ENCODE data around the gene SENP1.

The SENP1 gene

GRCh38 chr12:48005750-48006021 lies 100.2 kb downstream of the SENP1 start:
- peak overlapping the region; percentile 60; the same call in 1 of the 2 replicates for H3K4me3 ChIP-seq (ENCODE audit: low read depth, low read length)
- H3K36me3 ChIP-seq (ENCODE audit: control insufficient read depth, insufficient read depth, low read length), result no peaks in the 10 kb centered on the region
- peaks cover 37% of the 10 kb centered on the region for H3K4me1 ChIP-seq (ENCODE audit: control insufficient read depth, insufficient read depth, low read length)
- no peaks in the 10 kb centered on the region for H3K9me3 ChIP-seq (ENCODE audit: control insufficient read depth, insufficient read depth, low read depth, low read length)
- H3K27me3 ChIP-seq (ENCODE audit: control insufficient read depth, insufficient read depth, low read length), result peaks cover 100% of the 10 kb centered on the region
- no peak overlapping the region for H3K9ac ChIP-seq (ENCODE audit: low read length)
- H3K27ac ChIP-seq (ENCODE audit: low read depth, low read length), result no peak overlapping the region

DNA sequence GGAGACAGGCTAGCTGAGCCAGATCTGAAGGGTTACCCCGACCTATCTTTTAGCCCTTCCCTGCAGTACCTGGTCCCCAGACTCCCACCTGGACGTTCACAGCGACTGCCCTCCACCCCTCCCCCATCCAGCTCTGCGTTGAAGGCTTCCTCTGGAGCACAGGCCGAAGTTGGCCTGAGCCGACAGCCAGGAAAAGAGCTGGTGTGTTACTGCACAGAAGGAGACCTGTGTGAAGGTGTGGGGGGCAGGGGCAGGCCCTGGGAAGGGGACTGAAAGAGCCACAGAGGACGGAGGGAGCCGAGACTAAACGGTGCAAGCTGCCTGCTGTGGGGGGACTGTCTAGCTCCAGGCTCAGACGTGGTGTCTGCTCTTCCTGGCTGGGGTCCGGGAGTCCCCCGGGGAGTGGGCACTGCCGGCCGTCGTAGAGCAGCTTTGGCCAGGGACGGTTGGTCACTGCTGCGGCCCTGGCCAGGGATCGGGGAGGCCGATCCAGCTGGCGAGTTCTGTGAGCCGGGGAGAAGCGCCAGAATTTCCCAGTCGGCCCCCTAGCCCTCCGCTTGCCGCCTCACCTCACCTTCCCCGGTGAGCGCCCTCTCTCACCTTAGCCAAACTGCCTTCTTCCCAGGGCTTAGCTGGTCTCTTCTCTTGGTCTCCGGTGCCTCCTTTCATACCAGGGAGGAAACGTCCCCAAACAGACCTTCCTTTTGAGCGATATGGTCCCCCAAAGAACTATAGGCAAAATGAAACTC lies 100.7 kb downstream of the SENP1 start:
- H3K27me3 ChIP-seq (ENCODE audit: control insufficient read depth, insufficient read depth, low read length), result peaks cover 100% of the 10 kb centered on the region
- peak overlapping the region; percentile 14 for H3K9ac ChIP-seq (ENCODE audit: low read length)

DNA sequence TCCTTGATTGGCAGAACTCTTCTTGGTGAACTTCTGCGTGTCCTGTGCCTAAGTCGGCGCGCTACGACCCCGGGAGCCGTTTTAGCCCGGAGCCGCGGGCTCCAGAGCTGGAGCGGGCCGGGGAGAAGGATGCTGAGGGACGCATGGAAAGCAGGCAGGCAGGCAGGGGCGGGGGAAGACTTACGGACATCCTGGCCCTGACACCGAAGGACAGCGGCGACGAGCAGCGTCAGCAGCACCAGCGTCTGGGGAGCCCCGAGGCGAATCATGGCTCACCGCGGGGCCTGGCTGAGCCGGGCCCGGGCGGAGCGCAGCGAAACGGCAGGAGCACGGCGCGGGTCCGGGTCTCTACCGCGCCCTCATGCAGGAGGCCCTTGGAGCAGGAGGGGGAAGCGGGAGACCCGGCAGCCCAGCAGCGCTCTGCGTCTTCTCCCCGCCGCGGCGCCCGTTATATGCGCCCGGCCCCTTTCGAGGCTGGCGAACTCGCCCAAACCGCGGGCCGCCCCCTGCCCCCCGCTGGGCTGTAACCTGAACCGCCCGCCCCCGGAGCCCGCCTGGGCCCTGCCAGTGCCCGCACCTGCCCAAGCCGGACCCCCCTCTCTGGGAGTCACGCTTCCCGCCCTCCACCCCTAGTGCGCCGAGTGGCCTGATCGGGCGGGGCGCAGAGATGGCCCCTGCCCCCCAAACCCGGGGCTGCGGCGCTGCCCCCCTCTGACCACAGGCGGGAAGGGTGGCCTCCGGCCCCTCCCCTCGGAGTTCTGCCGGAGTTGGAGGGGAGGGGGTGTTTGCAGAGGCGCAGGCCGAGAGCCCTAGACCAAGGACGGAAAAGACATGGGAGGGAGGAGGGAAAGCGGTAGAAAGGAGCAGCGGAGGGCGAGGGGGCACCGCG lies 101.6 kb downstream of the SENP1 start, which contains the start of gene COL2A1:
Gene COL2A1 (minus strand): TSS at position 424 of the 889 bp plus-strand sequence. CDS start 155 bp downstream, at position 269.
- Histone ChIP-seq H3K4me1 (ENCODE audit: control insufficient read depth, insufficient read depth, low read length) (peaks cover 39% of the 10 kb centered on the region), H3K27ac (ENCODE audit: low read depth, low read length) (no peak within 1 kb of the TSS), H3K9me3 (ENCODE audit: control insufficient read depth, insufficient read depth, low read depth, low read length) (no peaks in the 10 kb centered on the region), H3K4me3 (ENCODE audit: low read depth, low read length) (peak within 1 kb of the TSS; percentile 60), H3K9ac (ENCODE audit: low read length) (peak within 1 kb of the TSS; percentile 14), H3K36me3 (ENCODE audit: control insufficient read depth, insufficient read depth, low read length) (no peaks in the 10 kb centered on the region), H3K27me3 (ENCODE audit: control insufficient read depth, insufficient read depth, low read length) (peaks cover 100% of the 10 kb centered on the region)

More for the DNA sequence above, 100.7 kb downstream of the SENP1 start:
- peak overlapping the region; percentile 60 for H3K4me3 ChIP-seq (ENCODE audit: low read depth, low read length)
- no peak overlapping the region for H3K27ac ChIP-seq (ENCODE audit: low read depth, low read length)
- no peaks in the 10 kb centered on the region for H3K9me3 ChIP-seq (ENCODE audit: control insufficient read depth, insufficient read depth, low read depth, low read length)
- no peaks in the 10 kb centered on the region for H3K36me3 ChIP-seq (ENCODE audit: control insufficient read depth, insufficient read depth, low read length)
- H3K4me1 ChIP-seq (ENCODE audit: control insufficient read depth, insufficient read depth, low read length), result peaks cover 39% of the 10 kb centered on the region

- peak overlapping the region; percentile 60 for H3K4me3 ChIP-seq (ENCODE audit: low read depth, low read length)
- H3K36me3 ChIP-seq (ENCODE audit: control insufficient read depth, insufficient read depth, low read length), result no peaks in the 10 kb centered on the region
- no peak overlapping the region for H3K27ac ChIP-seq (ENCODE audit: low read depth, low read length)
- H3K9me3 ChIP-seq (ENCODE audit: control insufficient read depth, insufficient read depth, low read depth, low read length), result no peaks in the 10 kb centered on the region
- H3K4me1 ChIP-seq (ENCODE audit: control insufficient read depth, insufficient read depth, low read length), result peaks cover 39% of the 10 kb centered on the region
- peaks cover 100% of the 10 kb centered on the region for H3K27me3 ChIP-seq (ENCODE audit: control insufficient read depth, insufficient read depth, low read length)
- H3K9ac ChIP-seq (ENCODE audit: low read length), result no peak overlapping the region
Observed at GRCh38 chr12:48003226-48004052, 102.4 kb downstream of the SENP1 start.

GRCh38 chr12:48002773-48003218 lies 103.1 kb downstream of the SENP1 start:
- Histone ChIP-seq H3K9me3 (ENCODE audit: control insufficient read depth, insufficient read depth, low read depth, low read length) (no peaks in the 10 kb centered on the region), H3K27me3 (ENCODE audit: control insufficient read depth, insufficient read depth, low read length) (peaks cover 100% of the 10 kb centered on the region), H3K4me1 (ENCODE audit: control insufficient read depth, insufficient read depth, low read length) (peaks cover 39% of the 10 kb centered on the region), H3K9ac (ENCODE audit: low read length) (no peak overlapping the region), H3K36me3 (ENCODE audit: control insufficient read depth, insufficient read depth, low read length) (no peaks in the 10 kb centered on the region), H3K4me3 (ENCODE audit: low read depth, low read length) (peak overlapping the region; percentile 60), H3K27ac (ENCODE audit: low read depth, low read length) (no peak overlapping the region)

DNA sequence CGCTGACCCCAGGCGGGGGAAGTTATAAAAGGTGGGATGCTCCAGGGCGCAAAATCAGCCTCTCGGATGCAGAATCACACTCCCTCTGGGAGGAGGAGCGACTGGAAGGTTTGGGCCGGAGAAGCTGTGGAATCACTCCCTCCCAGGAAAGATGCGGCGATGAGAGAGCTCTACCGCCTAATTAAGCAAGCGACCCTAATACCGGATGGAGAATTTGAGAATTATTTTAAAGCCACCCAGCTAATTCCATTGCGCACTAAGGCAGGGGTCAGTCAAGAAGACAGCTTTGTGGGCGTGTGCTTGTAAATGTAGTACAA lies 103.5 kb downstream of the SENP1 start:
- no peak overlapping the region for H3K9ac ChIP-seq (ENCODE audit: low read length)

DNA sequence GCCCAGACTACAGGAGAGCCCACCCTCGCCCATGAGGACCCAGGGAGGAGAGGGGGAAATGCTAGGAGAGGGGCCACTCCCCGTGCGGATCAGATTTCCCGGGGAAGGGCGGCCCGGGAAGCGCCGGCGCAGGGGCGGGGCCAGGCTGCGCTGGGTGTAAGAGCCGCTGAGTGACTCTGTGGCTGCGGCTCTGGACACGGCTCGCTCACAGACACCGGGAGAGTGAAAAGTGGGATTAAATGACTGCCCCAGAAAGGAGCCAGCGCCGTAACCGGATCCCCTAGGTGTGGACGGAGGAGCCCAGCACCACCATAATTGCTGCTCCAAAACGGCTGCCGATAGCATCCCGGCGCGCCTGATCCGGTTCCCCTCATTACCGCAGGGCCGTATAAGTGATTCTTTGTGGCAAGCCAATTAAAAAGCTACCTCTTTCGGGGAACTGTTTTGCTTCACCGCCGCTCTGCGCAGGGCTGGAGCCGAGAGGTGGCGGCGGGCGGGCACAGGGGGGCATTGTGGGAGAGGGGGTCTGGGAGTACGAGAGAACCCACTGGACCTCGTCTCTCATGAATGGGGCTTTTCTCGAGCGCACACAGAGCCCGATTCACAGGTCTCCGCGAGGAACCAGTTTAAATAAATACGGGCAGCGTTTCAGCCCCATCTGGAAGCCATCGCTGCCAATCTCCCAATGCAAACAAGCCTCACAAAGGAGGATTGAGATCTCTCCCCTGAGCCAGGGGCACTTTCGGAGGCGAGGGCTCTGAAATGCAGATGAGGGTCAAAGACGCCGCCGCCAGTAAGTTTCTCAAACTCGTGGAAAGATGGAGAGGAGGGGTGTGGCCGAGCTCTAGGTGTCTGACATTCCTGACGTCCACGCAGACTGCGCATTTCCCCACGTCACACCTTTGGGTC lies 104.1 kb downstream of the SENP1 start:
- Histone ChIP-seq H3K4me3 (ENCODE audit: low read depth, low read length) (peak overlapping the region; percentile 60), H3K36me3 (ENCODE audit: control insufficient read depth, insufficient read depth, low read length) (no peaks in the 10 kb centered on the region), H3K9me3 (ENCODE audit: control insufficient read depth, insufficient read depth, low read depth, low read length) (no peaks in the 10 kb centered on the region), H3K27ac (ENCODE audit: low read depth, low read length) (no peak overlapping the region), H3K4me1 (ENCODE audit: control insufficient read depth, insufficient read depth, low read length) (peaks cover 39% of the 10 kb centered on the region), H3K27me3 (ENCODE audit: control insufficient read depth, insufficient read depth, low read length) (peaks cover 100% of the 10 kb centered on the region), H3K9ac (ENCODE audit: low read length) (no peak overlapping the region)

More for the DNA sequence above, 103.5 kb downstream of the SENP1 start:
- no peak overlapping the region for H3K27ac ChIP-seq (ENCODE audit: low read depth, low read length)
- peak overlapping the region; percentile 60 for H3K4me3 ChIP-seq (ENCODE audit: low read depth, low read length)
- H3K9me3 ChIP-seq (ENCODE audit: control insufficient read depth, insufficient read depth, low read depth, low read length), result no peaks in the 10 kb centered on the region
- H3K4me1 ChIP-seq (ENCODE audit: control insufficient read depth, insufficient read depth, low read length), result peaks cover 39% of the 10 kb centered on the region
- peaks cover 100% of the 10 kb centered on the region for H3K27me3 ChIP-seq (ENCODE audit: control insufficient read depth, insufficient read depth, low read length)
- H3K36me3 ChIP-seq (ENCODE audit: control insufficient read depth, insufficient read depth, low read length), result no peaks in the 10 kb centered on the region

DNA sequence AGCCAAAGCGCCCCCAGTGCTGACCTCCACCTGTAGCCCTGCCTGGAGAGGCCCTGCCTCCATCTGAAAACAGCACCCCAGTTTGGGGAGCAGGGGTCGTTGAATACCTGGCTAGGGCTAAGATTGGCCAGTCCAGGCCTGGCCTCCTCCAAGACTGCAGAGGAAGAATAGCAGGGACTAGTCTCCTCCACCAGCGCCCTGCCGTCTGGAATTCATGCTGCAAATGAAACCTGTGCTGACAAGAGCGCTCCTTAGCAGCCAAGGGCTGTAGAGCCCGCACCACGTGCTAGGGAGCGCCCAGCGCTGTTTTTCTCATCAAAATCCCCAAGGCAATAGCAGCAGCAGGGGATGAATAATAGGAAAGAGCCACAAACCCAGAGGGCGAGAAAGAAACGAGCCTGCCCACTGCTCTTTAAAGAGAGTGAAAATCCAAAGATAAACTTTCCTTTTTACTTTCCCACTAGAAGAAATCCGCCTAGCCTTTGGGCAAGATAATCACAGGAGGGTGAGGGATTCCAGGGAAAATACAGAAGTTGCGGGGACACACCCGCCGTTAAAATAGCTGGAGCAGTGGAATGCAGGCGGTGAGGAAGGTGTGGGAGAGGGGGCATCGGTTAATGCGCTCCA lies 104.9 kb downstream of the SENP1 start:
- no peak overlapping the region for H3K9ac ChIP-seq (ENCODE audit: low read length)
- peaks cover 39% of the 10 kb centered on the region for H3K4me1 ChIP-seq (ENCODE audit: control insufficient read depth, insufficient read depth, low read length)
- no peaks in the 10 kb centered on the region for H3K36me3 ChIP-seq (ENCODE audit: control insufficient read depth, insufficient read depth, low read length)
- peaks cover 100% of the 10 kb centered on the region for H3K27me3 ChIP-seq (ENCODE audit: control insufficient read depth, insufficient read depth, low read length)
- no peak overlapping the region for H3K27ac ChIP-seq (ENCODE audit: low read depth, low read length)
- peak overlapping the region; percentile 60 for H3K4me3 ChIP-seq (ENCODE audit: low read depth, low read length)
- H3K9me3 ChIP-seq (ENCODE audit: control insufficient read depth, insufficient read depth, low read depth, low read length), result no peaks in the 10 kb centered on the region

GRCh38 chr12:47999816-48000215 lies 106.1 kb downstream of the SENP1 start:
- Histone ChIP-seq H3K27me3 (ENCODE audit: control insufficient read depth, insufficient read depth, low read length) (peaks cover 100% of the 10 kb centered on the region), H3K9ac (ENCODE audit: low read length) (no peak overlapping the region)

GRCh38 chr12:47997321-47997720 lies 108.6 kb downstream of the SENP1 start:
- Histone ChIP-seq H3K36me3 (ENCODE audit: control insufficient read depth, insufficient read depth, low read length) (no peaks in the 10 kb centered on the region), H3K27me3 (ENCODE audit: control insufficient read depth, insufficient read depth, low read length) (peaks cover 100% of the 10 kb centered on the region), H3K9me3 (ENCODE audit: control insufficient read depth, insufficient read depth, low read depth, low read length) (no peaks in the 10 kb centered on the region)

More at GRCh38 chr12:47999816-48000215, 106.1 kb downstream of the SENP1 start:
- Histone ChIP-seq H3K4me3 (ENCODE audit: low read depth, low read length) (no peak overlapping the region), H3K9me3 (ENCODE audit: control insufficient read depth, insufficient read depth, low read depth, low read length) (no peaks in the 10 kb centered on the region), H3K27ac (ENCODE audit: low read depth, low read length) (no peak overlapping the region), H3K4me1 (ENCODE audit: control insufficient read depth, insufficient read depth, low read length) (peaks cover 30% of the 10 kb centered on the region), H3K36me3 (ENCODE audit: control insufficient read depth, insufficient read depth, low read length) (no peaks in the 10 kb centered on the region)

More at GRCh38 chr12:47997321-47997720, 108.6 kb downstream of the SENP1 start:
- H3K4me1 ChIP-seq (ENCODE audit: control insufficient read depth, insufficient read depth, low read length), result peaks cover 11% of the 10 kb centered on the region
- no peak overlapping the region for H3K9ac ChIP-seq (ENCODE audit: low read length)
- no peak overlapping the region for H3K4me3 ChIP-seq (ENCODE audit: low read depth, low read length)
- H3K27ac ChIP-seq (ENCODE audit: low read depth, low read length), result no peak overlapping the region

Data from HUES6 (cell line).